ENCODE measurements around the gene CLCF1. TPM values are rescaled to one million over a fixed set of nuclear protein-coding genes. Genes with fewer than 3 reads are reported as not detected.
A peak's percentile ranks its signal among the peaks of the same experiment; 100 is the strongest.
"Not testable (repeated sequence)": the region's sequence is repeated elsewhere in the genome, so short reads cannot be mapped to it uniquely, and the experiment has no call there.

Gene CLCF1
- total RNA-seq, 2 experiments from 2014 or later = 0.09 to 0.27 TPM

GRCh38 chr11:67320011-67320410, 53.4 kb downstream of the CLCF1 start:
- H3K4me1 Mint-ChIP-seq = peaks cover 12% of the 10 kb centered on the region
- peaks cover 3% of the 10 kb centered on the region for H3K27me3 Mint-ChIP-seq
- H3K36me3 Mint-ChIP-seq (ENCODE audit: low read depth) = no peaks in the 10 kb centered on the region
- intact Hi-C loops (cut with DNase I, micrococcal nuclease) = no loop called here
- ATAC-seq = no peak
- no peak overlapping the region for H3K4me3 Mint-ChIP-seq
- DNase-seq = no peak
- no peak overlapping the region for H3K27ac Mint-ChIP-seq
- ChIA-PET CTCF (interaction anchor here (1.0 to 4.6 kb wide), 7 partner anchors 15 to 80 kb away, joined by 3 to 39 read pairs (median 6); partner anchors contain the start of genes POLD4 and SSH3), POLR2A (no interaction called here)
- no peaks in the 10 kb centered on the region for H3K9me3 Mint-ChIP-seq (ENCODE audit: low read depth)

GRCh38 chr11:67318876-67319275, 54.5 kb downstream of the CLCF1 start:
- POLR2A ChIA-PET; H3K27me3 Mint-ChIP-seq; intact Hi-C loops (cut with DNase I, micrococcal nuclease); H3K36me3 Mint-ChIP-seq (ENCODE audit: low read depth); DNase-seq; ATAC-seq; H3K9me3 Mint-ChIP-seq (ENCODE audit: low read depth); H3K27ac Mint-ChIP-seq: not testable (repeated sequence)
- CTCF ChIA-PET = interaction anchor here (0.6 to 4.0 kb wide), 9 partner anchors 10 to 299 kb away, joined by 3 to 39 read pairs (median 7); partner anchors contain the start of gene POLD4
- Mint-ChIP-seq H3K4me1 (peaks cover 15% of the 10 kb centered on the region), H3K4me3 (peak overlapping the region; percentile 84)

DNA sequence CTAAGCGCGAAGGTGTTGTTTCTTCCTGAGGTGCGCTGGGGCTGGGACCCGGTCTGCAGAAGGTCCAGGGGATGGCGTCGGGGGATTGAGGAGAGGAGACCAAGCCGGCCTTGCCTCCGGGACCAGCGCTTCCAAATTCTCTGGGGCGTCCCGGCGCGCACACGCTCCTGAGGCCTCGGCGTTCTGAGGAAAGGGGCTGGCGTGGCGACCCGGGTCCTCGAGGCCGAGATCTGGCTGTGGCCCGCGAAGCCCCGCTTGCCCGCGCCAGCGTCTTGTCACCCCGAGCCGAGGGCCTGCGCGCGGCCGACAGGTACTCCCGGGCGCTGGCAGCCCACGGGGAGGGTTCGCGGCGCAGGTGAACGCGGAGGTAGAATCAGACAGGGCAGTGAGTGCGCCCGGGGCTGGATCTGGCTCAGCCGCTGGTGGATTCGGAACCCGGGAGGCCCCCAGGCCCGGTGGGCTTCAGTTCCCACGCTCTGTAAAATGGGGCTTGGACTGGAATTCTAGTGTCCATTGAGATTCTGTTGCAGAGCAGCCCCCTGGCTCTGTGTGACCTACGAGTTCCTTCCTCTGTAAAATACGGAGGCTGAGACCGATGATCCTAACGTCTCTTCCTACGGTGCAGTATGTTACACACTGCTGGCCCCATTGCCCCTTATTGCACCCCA, 55.4 kb downstream of the CLCF1 start:
- DNase-seq = no peak
- Mint-ChIP-seq H3K9me3 (ENCODE audit: low read depth) (no peaks in the 10 kb centered on the region), H3K36me3 (ENCODE audit: low read depth) (no peaks in the 10 kb centered on the region), H3K27me3 (peaks cover 3% of the 10 kb centered on the region), H3K27ac (peak overlapping the region; percentile 95), H3K4me1 (peaks cover 21% of the 10 kb centered on the region), H3K4me3 (peak overlapping the region; percentile 84)
- ATAC-seq = peak; percentile 8
- intact Hi-C loops (cut with DNase I, micrococcal nuclease) = loop anchor here (1.0 to 2.0 kb wide), 11 partner anchors 15 to 360 kb away; partner anchors contain the start of genes GRK2 (in 2 of the 2), ANKRD13D (in 1 of the 2), PC (in 1 of the 2) and POLD4 (in 1 of the 2)
- ChIA-PET CTCF (interaction anchor here (0.8 to 4.2 kb wide), 31 partner anchors 10 to 236 kb away, joined by 3 to 44 read pairs (median 7); partner anchors contain the start of genes ANKRD13D, CLCF1, GRK2 and POLD4), POLR2A (interaction anchor here (0.7 to 1.8 kb wide), 7 partner anchors 29 to 150 kb away, joined by 3 to 9 read pairs (median 4); partner anchors contain the start of genes ANKRD13D and GRK2)

- Mint-ChIP-seq H3K4me3 (peak overlapping the region; percentile 84), H3K36me3 (ENCODE audit: low read depth) (no peaks in the 10 kb centered on the region), H3K27ac (peak overlapping the region; percentile 95), H3K27me3 (peaks cover 3% of the 10 kb centered on the region), H3K9me3 (ENCODE audit: low read depth) (no peaks in the 10 kb centered on the region), H3K4me1 (peaks cover 28% of the 10 kb centered on the region)
- ATAC-seq = peak; percentile 83
- ChIA-PET CTCF (interaction anchor here (0.6 to 4.2 kb wide), 33 partner anchors 9 to 287 kb away, joined by 3 to 44 read pairs (median 7); partner anchors contain the start of genes ANKRD13D, CLCF1, GRK2 and POLD4), POLR2A (interaction anchor here (0.7 to 1.8 kb wide), 7 partner anchors 29 to 151 kb away, joined by 3 to 9 read pairs (median 4); partner anchors contain the start of genes ANKRD13D and GRK2)
- DNase-seq = peak; percentile 99
- intact Hi-C loops (cut with DNase I, micrococcal nuclease) = loop anchor here (1.0 to 2.0 kb wide), 11 partner anchors 15 to 359 kb away; partner anchors contain the start of genes GRK2 (in 2 of the 2), ANKRD13D (in 1 of the 2), PC (in 1 of the 2) and POLD4 (in 1 of the 2)
These were observed 56.1 kb downstream of the CLCF1 start for GRCh38 chr11:67317205-67317887.

- ATAC-seq (no peak), DNase-seq (no peak)
- peaks cover 3% of the 10 kb centered on the region for H3K27me3 Mint-ChIP-seq
- no peaks in the 10 kb centered on the region for H3K9me3 Mint-ChIP-seq (ENCODE audit: low read depth)
- H3K4me1 Mint-ChIP-seq = peaks cover 33% of the 10 kb centered on the region
- ChIA-PET CTCF (interaction anchor here (0.6 to 4.2 kb wide), 29 partner anchors 9 to 221 kb away, joined by 3 to 44 read pairs (median 7); partner anchors contain the start of genes ANKRD13D, CLCF1, GRK2 and POLD4), POLR2A (interaction anchor here (0.6 to 1.8 kb wide), 6 partner anchors 28 to 567 kb away, joined by 3 to 9 read pairs (median 4); partner anchors contain the start of genes ANKRD13D and GRK2)
- H3K4me3 Mint-ChIP-seq = peak overlapping the region; percentile 84
- no peaks in the 10 kb centered on the region for H3K36me3 Mint-ChIP-seq (ENCODE audit: low read depth)
- peak overlapping the region; percentile 95 for H3K27ac Mint-ChIP-seq
- intact Hi-C loops (cut with DNase I, micrococcal nuclease) = loop anchor here (1.0 to 2.0 kb wide), 11 partner anchors 14 to 359 kb away; partner anchors contain the start of genes GRK2 (in 2 of the 2), ANKRD13D (in 1 of the 2), PC (in 1 of the 2) and POLD4 (in 1 of the 2)
These were observed 56.6 kb downstream of the CLCF1 start for GRCh38 chr11:67316882-67317204.

- ATAC-seq (no peak), DNase-seq (no peak)
- H3K4me1 Mint-ChIP-seq = peaks cover 38% of the 10 kb centered on the region
- H3K27ac Mint-ChIP-seq = peak overlapping the region; percentile 51
- no peaks in the 10 kb centered on the region for H3K36me3 Mint-ChIP-seq (ENCODE audit: low read depth)
- peaks cover 3% of the 10 kb centered on the region for H3K27me3 Mint-ChIP-seq
- peak overlapping the region; percentile 39 for H3K4me3 Mint-ChIP-seq
- intact Hi-C loops (cut with DNase I, micrococcal nuclease) = no loop called here
- ChIA-PET CTCF (interaction anchor here (0.6 to 4.2 kb wide), 2 partner anchors 52 to 1752 kb away, joined by 3 to 44 read pairs; no protein-coding TSS in a partner anchor), POLR2A (no interaction called here)
- no peaks in the 10 kb centered on the region for H3K9me3 Mint-ChIP-seq (ENCODE audit: low read depth)
These were observed 58.0 kb downstream of the CLCF1 start for GRCh38 chr11:67315325-67315909.

DNA sequence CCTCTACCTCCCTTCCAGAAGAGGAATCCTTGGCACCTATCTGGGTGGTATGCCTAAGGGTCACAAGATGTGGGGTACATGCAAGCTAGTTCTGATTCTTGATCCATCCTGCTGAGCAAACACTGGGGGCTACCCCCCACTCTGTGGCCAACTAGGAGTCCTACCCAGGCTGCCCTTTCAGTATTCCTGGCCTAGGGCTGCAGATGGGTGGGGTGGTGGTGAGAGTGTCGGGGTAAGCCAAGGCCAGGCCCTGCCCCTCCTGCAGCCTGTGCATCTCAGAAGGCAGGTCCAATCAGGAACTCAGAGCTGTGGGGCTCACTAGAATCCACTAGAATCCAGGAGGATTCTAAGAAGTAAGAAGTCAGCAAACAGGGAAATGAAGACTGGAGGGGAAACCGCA, 59.2 kb downstream of the CLCF1 start:
- Mint-ChIP-seq H3K36me3 (ENCODE audit: low read depth) (no peaks in the 10 kb centered on the region), H3K27ac (peak overlapping the region; percentile 25), H3K4me1 (peaks cover 38% of the 10 kb centered on the region), H3K4me3 (no peak overlapping the region), H3K9me3 (ENCODE audit: low read depth) (no peaks in the 10 kb centered on the region), H3K27me3 (peaks cover 3% of the 10 kb centered on the region)
- intact Hi-C loops (cut with DNase I, micrococcal nuclease) = no loop called here
- CTCF ChIA-PET = interaction anchor here (0.9 to 1.2 kb wide), 4 partner anchors 9 to 67 kb away, joined by 3 to 5 read pairs (median 4); no protein-coding TSS in a partner anchor
- POLR2A ChIA-PET = no interaction called here
- no peak for DNase-seq
- ATAC-seq = no peak

Other genes starting within 250 kb of the CLCF1 start
- gene GRK2, start 107.1 kb downstream of the CLCF1 start, total RNA-seq = 100 to 1,000 TPM; 202 to 241 TPM
- 10 to 100 TPM; 44.9 to 69.5 TPM for gene ANKRD13D, start 84.3 kb downstream of the CLCF1 start, total RNA-seq
- 10 to 100 TPM in 1 of 2 experiments, 1 to 10 TPM in 1; 6.0 to 11.1 TPM for gene SSH3, start 70.1 kb downstream of the CLCF1 start, total RNA-seq
- gene POLD4, start 20.1 kb downstream of the CLCF1 start, total RNA-seq = 10 to 100 TPM; 31.3 to 37.5 TPM
- gene RAD9A, start 18.4 kb upstream of the CLCF1 start, total RNA-seq = 10 to 100 TPM; 28.8 to 30.0 TPM
- gene PPP1CA, start 28.3 kb upstream of the CLCF1 start, total RNA-seq = 100 to 1,000 TPM; 199 to 227 TPM
- 100 to 1,000 TPM in 1 of 2 experiments, 10 to 100 TPM in 1; 83.2 to 123 TPM for gene TBC1D10C, start 30.5 kb upstream of the CLCF1 start, total RNA-seq
- 1 to 10 TPM; 1.5 to 1.6 TPM for gene CARNS1, start 42.1 kb upstream of the CLCF1 start, total RNA-seq
- gene RPS6KB2, start 54.9 kb upstream of the CLCF1 start, total RNA-seq = 10 to 100 TPM; 53.4 to 57.2 TPM
- 10 to 100 TPM; 80.1 to 83.4 TPM for gene PTPRCAP, start 64.1 kb upstream of the CLCF1 start, total RNA-seq
- 100 to 1,000 TPM; 178 to 285 TPM for gene CORO1B, start 69.9 kb upstream of the CLCF1 start, total RNA-seq
- not detected for gene GPR152, start 79.1 kb upstream of the CLCF1 start, total RNA-seq
- under 1 TPM; 0.37 to 0.46 TPM for gene CABP4, start 81.8 kb upstream of the CLCF1 start, total RNA-seq
- gene TMEM134, start 95.7 kb upstream of the CLCF1 start, total RNA-seq = 10 to 100 TPM; 69.9 to 74.7 TPM
- 100 to 1,000 TPM; 142 to 144 TPM for gene AIP, start 109.4 kb upstream of the CLCF1 start, total RNA-seq
- gene PITPNM1, start 131.8 kb upstream of the CLCF1 start, total RNA-seq = 100 to 1,000 TPM in 1 of 2 experiments, 10 to 100 TPM in 1; 94.5 to 100 TPM
- 10 to 100 TPM; 64.1 to 68.7 TPM for gene CDK2AP2, start 134.6 kb upstream of the CLCF1 start, total RNA-seq
- not detected for gene CABP2, start 149.8 kb upstream of the CLCF1 start, total RNA-seq
- 100 to 1,000 TPM; 376 to 463 TPM for gene GSTP1, start 210.2 kb upstream of the CLCF1 start, total RNA-seq
- 100 to 1,000 TPM; 253 to 287 TPM for gene NDUFV1, start 233.3 kb upstream of the CLCF1 start, total RNA-seq

Measured in activated CD4-positive, alpha-beta T cell treated with anti-CD3 and anti-CD28 coated beads for 36 hours (primary cell).